HG03442 (cell line): ENCODE data around the gene PRSS8.
"Not testable (repeated sequence)": the region's sequence is repeated elsewhere in the genome, so short reads cannot be mapped to it uniquely, and the experiment has no call there.

Source experiments
- ATAC-seq: cut with Tn5 transposase; IDR thresholded peaks from one replicate; pipeline ENCODE4 v1.9.1; 2021; ENCODE audit warnings: mild to moderate bottlenecking, moderate library complexity; ENCODE audit not compliant: unreplicated experiment

PRSS8 gene

DNA sequence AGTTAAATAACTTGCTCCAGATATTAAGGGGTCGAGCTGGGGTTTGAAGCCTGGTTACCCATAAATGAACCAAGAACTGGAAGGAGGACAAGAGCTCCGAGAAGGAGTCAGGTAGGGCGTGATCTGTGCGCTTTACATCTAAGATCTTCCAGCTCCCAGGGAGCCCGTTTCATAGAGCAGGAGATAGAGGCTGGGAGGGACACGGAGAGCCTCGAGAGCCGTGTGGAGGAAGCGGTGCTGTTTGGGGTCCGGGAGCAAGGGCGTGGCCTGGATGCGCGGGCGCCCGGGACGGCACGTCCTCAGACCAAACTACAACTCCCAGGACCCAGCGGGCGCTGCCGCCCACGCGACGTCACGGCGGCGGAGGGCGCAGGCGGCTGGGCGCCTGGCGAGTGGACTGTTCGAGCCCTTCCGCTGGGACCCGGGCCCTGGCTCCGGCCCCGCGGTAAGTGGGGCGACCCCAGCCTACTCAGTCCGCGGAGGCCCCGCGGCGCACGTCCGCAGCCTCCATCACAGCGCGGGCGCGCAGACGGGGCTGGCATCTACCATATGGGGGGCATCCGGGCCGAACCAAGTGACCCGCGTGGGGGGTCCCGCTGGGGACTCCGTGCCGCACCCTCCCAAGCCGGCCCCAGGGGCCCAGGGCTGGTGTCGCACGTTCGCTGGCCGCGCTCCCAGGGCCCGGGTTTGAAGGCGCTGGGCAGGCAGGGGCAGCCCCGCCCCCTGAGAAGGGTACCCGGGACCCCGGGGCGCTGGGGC lies 27.3 kb downstream of the PRSS8 start, which contains the start of gene BCKDK:
BCKDK (plus strand) TSS at position 352 of the 759 bp plus-strand sequence. CDS start 838 bp downstream, outside the sequence.
- ATAC-seq: peak; percentile 80

DNA sequence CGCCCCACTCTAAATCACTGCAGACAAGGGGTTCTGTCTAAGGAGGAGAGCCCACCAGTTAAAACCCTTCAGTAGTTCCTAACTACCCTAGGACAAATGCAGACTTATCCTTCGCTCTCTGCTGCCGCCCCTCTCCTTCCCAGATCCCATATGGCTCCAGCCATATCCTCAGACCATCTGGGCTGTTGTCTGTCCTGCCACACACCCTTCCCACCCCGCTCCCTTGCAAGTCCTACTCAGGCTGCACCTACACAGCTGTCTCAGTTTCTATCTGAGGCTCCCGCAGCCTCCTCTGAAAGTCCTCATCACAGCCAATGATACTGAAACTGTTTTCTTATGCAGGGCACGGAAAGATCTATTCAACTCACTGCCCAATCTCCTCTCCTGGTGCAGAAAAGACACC lies 28.1 kb downstream of the PRSS8 start:
- ATAC-seq: peak; percentile 43

DNA sequence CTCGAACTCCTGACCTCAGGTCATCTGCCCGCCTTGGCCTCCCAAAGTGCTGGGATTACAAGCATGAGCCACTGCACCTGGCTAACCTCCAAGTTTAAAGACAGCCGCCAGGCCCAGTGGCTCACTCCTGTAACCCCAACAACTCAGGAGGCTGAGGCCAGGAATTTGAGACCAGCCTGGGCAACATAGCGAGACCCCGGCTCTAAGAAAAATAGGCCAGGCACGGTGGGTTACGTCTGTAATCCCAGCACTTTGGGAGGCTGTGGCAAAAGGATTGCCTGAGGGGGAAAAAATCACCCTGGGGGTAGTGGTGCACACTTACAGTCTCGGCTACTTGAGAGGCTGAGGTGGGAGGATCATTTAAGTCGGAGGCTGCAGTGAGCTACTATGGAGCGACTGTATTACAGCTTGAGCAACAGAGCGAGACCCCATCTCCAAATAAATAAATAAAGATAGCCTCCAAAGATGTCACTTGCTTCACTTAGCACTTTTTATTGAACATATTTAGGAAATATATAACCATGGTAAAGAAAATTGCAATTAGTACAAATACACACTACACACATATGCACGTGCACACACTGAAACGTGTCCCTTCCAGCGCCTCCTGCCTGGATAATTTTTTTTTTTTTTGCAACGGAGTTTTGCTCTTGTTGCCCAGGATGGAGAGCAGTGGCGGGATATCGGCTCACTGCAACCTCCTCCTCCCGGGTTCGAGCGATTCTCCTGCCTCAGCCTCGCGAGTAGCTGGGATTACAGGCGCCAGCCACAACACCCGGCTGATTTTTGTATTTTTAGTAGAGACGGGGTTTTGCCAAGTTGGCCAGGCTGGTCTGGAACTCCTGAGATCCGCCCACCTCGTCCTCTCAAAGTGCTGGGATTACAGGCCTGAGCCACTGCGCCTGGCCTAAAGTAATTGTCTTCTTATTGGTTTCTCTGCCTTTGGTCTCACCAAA lies 28.7 kb downstream of the PRSS8 start:
- no peak for ATAC-seq

DNA sequence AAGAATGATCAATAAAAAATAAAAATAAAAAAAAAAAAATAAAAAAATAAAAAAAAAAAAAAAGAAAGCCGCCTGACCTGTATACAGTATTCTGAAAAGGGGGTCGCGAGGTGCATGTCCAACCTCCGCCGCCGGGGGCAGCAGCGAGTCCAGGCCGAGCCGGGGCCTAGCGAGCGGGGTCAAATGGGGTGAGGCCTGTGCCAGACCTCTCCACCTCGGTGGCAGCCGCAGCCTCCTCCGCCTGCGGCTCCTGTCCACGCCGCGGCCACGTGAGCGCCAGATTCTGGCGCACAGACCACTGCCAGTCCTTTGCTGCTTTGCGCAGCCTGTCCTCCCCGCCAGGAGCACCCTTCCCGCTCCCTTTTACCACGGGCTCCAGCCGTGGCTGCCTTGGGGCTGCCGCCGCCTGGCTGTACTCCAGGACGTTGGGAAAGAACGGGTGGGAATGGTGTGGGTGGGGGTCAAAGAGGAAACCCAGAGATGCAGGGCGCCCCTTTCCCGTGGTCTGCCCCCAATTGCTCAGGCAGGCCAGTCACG lies 29.8 kb downstream of the PRSS8 start:
- peak; percentile 43 for ATAC-seq

DNA sequence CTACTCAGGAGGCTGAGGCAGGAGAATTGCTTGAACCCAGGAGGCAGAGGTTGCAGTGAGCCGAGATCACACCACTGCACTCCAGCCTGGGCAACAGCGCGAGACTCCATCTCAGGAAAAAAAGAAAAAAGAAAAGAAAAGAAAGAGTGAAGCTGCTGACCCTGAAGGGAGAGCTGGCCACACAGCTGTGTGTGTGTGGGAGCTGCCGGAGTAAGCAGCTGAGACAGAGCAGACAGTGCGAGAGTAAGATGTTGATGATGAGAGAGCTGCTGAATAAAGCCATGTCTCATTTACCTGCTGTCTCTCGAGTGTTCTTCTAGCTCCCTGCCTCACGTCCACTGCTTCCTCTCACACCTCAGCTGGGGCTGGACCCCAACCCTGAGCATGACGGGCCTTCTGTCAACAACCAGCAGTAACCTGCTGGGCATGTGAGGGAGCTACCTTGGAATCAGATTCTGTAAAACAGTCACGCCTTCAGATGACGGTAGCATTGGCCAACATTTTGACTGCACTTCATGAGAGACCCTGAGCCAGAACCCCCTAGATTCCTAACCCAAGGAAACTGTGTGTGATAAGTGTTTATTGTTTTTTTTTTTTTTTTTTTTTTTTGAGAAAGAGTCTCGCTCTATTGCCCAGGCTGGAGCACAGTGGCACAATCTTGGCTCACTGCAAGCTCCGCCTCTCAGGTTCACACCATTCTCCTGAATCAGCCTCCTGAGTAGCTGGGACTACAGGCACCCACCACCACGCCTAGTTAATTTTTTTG lies 34.5 kb downstream of the PRSS8 start:
- ATAC-seq: not testable (repeated sequence)

DNA sequence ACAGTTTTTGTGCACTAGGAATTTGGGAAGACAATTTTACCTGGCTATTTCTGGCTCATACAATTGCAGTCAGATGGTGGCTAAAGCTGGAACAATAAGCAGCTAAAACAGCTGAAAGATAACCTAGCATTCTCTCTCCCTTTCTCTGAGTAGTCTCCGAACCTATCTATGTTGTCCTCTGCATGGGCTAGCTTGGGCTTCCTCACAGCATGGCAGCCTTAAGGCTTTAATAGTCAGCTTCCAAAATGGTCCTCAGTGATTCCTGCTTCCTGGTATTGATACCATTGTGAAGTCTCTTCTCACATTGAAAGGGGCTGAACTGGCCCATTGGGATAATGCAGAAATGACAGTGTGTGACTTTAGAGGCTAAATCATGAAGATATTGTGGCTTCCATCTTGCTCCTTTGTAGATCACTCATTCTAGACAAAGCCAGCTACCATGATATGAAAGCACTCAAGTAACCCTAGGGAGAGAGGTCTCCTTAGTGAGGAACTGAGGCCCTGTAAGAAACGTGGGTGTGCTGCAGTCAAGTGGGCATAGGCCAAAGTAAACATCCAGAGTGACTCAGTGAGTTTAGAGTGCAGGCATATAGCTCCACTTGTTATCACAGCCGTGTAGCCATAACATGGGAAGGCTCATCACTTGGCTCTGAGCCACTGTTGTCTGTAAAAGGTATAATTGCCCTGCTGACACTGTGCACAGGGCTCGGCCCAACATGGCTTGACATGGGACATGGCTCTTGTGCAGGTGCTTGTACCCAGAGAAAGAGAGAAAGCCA lies 35.5 kb downstream of the PRSS8 start:
- ATAC-seq: no peak

DNA sequence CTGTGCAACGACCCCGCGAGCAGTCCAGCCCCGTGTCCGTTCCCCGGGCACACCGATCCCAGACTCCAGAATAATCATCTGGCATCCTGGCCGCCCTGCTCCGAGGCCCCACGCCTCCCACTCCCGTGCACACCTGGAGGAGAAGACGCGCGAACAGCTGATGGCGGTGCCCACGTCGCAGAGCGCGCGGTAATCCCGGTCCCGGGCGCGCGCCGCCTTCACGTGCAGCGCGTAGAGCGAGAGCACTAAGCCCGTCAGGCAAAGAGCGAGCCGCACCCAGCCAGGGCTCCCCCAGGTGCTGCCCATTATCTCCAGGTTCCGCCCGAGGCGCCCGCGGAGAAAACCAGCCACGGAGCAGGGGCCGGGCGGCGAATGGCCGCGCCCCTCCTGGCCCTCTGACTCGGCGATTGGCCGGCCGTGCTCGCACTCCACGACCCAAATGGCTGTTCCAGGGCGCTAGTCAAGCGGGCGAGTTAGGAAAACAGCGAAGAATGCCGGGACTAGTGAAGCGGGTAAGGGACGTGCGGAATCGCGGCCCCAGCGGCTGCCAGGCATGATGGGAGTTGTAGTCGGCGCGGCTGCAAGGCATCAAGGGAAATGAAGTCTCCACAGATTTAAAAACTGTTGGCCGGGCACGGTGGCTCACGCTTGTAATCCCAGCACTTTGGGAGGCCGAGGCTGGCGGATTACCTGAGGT lies 41.0 kb downstream of the PRSS8 start, which contains the start of gene VKORC1:
VKORC1 (minus strand) TSS at position 374 of the 697 bp plus-strand sequence; CDS start at position 306, 68 bp downstream.
- peak; percentile 82 for ATAC-seq

DNA sequence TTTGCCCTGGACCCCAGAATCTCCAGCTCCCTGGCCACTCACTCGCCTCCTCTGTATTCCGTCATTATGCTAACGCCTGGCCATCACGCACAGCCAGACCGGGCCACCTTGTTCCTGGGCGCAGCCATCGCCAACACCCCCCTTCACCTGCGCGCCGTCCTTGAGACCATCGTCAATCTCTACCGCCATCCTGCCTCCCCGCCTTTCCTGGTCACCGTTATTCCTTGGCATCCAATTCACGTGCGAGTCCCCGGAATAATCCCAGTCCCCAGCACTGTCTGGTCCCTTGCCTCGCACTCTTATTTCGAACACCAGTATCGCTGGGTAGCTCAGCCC lies 41.5 kb downstream of the PRSS8 start:
- ATAC-seq: no peak

DNA sequence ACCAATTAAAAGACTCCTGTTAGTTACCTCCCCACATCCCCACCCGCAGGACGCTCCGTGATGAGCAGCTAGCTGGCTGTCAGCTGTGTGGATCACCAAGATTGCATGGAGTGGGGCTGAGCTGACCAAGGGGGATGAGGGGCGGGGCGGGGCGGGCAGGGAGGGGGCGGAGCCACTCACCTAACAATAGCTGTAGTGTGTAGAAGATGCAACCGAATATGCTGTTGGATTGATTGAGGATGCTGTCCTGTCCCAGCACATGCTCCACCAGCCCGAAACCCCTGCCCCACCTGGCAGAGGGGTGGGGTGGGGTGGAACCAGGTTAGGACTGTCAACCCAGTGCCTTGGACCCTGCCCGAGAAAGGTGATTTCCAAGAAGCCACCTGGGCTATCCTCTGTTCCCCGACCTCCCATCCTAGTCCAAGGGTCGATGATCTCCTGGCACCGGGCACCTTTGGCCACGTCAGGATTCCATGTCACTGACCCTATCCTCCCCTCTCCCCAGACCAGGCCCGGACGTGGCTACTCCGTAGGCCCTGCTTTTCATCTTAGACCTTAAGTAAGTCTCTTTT lies 42.3 kb downstream of the PRSS8 start:
- no peak for ATAC-seq

DNA sequence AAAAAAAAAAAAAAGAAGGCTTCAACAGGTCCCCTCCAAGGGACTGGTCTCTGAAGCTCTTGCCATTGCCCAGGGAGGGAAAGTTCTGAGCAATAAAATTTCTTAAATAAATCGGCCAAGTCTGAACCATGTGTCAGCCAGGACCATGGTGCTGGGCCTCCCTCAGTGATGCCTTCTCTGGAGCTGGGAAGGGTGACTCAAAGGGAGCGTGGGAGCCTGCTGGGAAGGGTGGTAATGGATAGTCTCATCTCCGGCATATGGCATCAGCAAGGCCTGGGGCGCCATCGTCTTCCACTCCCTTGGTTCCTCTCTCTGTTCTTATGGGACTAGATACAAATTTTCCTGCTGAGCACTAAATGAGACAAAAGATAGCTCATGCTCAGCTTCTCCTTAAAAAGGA lies 43.2 kb downstream of the PRSS8 start:
- no peak for ATAC-seq

DNA sequence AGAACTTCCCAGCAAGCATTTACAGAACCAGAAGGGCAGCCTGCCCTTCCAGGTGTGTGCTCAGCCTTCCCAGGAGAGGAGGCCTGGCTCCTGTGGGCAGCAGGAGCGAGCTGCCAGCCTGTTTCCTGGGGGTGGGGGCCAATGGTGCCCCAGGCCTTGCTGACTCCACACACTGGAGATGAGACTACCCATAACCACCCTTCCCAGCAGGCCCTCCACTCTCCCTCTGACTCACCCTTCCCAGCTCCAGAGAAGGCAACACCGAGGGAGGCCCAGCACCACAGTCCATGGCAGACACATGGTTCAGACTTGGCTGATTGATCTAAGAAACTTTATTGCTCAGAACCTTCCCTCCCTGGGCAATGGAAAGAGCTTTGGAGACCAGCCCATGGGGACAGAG lies 45.0 kb downstream of the PRSS8 start:
- ATAC-seq: no peak

DNA sequence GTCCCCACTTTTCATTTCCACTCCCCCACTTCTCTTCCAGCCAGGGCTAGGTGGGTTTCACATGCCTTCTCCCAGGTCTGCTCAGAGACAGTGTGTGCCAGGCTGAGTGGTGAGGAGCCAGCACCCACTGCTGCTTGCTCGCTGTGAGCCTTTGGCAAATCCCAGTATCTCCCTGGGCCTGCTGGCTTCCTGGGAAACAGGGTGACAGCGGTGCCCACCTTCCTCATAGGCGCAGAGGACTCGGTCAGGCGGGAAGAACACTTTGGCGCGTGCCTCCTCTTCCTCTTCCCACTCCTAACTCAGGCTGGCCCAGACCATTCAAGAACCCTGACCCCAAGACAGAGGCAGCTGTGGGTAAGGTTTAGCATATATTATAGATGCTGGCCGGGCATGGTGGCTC lies 46.3 kb downstream of the PRSS8 start:
- ATAC-seq: no peak

DNA sequence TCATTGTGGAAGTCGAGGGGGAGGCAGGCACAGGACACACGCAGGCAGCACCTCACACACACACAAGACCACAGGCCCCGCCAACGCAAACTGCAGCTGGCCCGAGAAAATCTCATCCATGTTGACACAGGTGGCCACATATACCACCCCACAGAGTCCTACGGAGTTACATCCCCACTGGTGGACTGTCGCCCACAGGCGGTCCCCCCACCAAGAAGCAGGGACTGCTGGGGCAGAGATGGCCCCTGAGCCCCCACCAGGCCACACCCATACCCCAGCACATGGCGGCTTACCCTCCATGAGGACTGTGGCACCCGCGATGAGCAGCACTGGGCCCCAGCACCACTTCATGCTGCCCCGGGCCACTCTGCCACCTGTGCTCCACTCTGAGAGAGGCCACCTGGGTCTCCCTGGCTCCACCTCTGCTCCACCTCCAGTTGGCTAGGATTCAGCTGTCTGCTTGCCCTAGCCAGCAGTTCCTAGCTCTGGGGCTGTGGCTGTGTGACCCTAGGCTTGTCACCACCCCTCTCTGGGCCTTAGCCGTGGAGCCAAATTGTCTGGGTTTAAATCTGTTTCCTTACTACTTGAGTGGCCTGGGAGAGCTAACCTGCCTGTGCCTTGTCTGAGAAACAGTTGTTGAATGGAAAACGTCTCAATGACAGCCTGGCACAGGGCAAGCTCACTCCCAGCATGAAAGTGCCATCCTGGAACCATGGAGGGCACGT lies 46.9 kb downstream of the PRSS8 start, which contains the start of gene PRSS53:
PRSS53 (minus strand) TSS at position 485 of the 725 bp plus-strand sequence; CDS start at position 351, 134 bp downstream.
- ATAC-seq: no peak

DNA sequence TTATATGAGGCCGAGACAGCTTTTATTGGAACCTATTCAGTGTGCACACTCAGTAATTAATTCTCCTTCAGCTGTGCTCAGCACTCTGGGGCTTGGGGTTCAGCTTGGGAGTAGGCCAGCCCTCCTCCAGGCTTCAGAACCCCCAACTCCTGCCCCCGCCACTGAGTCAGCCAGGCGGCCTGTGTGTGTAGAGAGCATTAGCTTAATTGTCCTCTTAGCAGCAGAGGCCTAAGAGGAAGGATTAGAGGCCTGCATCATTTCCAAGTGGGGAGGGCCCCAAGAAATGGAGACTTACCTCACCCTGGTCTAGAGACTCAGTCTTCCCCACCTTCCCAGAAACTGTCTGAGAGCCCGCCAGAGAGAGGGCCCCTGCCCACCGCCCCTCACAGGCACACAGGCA lies 47.6 kb downstream of the PRSS8 start:
- no peak for ATAC-seq

DNA sequence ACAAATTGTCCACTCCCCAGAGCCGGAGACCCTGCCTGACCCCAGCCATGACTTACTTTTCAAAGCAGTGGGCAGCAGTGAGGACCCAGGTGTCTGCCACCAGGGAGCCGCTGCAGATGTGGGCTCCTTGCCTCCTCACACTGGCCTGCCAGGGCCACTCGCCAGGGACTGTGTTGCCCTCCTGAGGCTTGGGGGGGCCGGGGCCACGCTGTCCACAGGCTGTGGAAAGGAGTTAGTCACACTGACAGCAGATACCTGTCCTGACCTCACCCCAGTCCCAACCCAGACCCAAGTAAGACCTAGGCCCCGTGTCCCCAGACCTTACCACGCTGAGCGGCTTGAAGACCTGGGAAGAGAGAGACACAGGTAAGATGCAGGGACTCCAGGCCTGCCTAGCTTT lies 48.0 kb downstream of the PRSS8 start:
- no peak for ATAC-seq

DNA sequence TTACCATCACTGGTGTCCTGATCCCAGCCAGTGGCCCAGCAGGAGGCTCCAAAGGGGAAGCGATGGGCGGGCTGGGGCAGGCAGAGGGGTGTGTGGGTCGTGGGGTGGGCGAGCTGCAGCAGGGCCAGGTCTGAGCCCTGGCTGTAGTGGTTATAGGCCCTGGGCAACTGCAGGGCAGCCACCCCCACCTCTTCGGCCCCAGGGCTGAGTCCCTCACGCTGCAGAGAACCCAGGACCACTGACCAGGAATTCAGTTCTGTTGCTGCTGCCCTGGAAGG lies 49.0 kb downstream of the PRSS8 start:
- no peak for ATAC-seq

DNA sequence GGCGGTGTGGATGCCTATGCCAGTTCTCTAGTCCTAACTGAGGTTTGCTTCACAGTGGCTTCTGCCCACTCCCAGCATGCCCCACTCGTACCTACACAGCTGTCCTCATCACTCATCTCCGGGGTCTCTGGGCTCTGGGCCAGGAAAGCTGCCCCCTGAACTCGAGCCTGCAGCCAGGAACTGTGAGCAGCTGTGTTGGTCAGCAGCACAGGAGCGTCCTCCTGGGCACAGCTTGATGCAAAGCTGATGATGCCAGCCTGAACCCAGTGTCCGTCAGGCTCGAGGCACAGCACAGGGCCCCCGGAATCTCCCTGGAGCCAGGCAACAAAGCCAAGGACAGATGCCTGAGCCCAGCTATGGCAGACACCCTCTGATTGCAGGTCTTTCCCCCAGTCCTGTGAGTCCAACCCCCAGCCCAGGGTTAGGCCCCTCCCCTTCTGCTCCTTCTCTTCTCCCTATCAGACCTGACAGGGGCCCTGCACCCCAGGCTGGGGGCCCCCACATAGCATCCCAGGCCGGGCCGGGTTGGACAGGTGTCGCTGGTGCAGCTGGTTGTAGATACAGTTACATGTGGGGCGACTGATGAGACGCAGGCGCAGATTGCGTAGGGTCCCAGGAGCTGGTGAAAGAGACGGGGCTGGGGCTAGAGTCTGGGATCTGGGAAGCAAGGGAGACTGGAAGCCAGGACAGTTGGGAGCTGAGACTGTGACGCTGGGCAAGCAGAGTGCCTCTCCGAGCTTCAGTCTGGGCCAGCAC lies 49.5 kb downstream of the PRSS8 start:
- ATAC-seq: no peak

DNA sequence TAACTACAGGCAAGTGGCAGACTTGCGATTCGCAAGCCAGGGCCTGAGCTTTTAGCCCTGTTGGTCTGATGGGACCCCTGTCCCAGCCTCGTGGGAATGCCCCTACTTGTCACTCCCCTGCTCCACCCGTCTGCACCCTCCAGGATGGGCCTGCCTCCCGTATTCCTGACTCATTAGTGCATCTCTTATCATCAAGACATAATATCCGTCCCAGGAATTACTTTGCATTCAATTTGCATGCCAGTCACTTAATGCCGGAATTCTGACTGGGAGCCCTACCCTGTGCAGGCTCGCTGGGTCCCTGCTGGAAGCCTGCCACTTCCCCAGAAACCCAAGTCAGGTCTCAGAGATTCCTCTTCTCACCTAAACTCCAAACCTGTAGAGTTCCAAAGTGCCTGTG lies 50.1 kb downstream of the PRSS8 start:
- no peak for ATAC-seq
